Upper lobe of left lung (tissue), 4 donors: ENCODE data around the gene ALCAM.

Source experiments
- CTCF ChIP-seq, 6 experiments: fragments of 450-650 bp in 4 of 6; fragments of 200-600 bp in 2 of 6; sonication (generic) in 2 of 6; IDR thresholded peaks; one replicate each; pipeline ENCODE4 v1.5.1; 2016 to 2019; ENCODE audit warnings: antibody characterized with exemption in 6 of 6
- EP300 ChIP-seq, 4 donors: sonication (generic); formaldehyde crosslinking; IDR thresholded peaks; one replicate each; pipeline ENCODE4 v1.5.1; 2017; ENCODE audit warnings: antibody characterized with exemption in 4 of 4, control low read depth in 2 of 4
- POLR2A ChIP-seq, 4 donors: fragments of 450-650 bp; IDR thresholded peaks; one replicate each; pipeline ENCODE4 v1.5.1; 2016 to 2017; ENCODE audit warnings: antibody characterized with exemption in 4 of 4, mild to moderate bottlenecking in 2 of 4
- POLR2AphosphoS5 ChIP-seq, 2 donors: sonication (generic); formaldehyde crosslinking; IDR thresholded peaks; one replicate each; pipeline ENCODE4 v1.5.1; 2017; ENCODE audit warnings: antibody characterized with exemption in 2 of 2

- no peak for TF ChIP-seq POLR2A (IDR thresholded peaks at IDR 0.05)
- TF ChIP-seq CTCF (IDR thresholded peaks at IDR 0.05), result no peak
- TF ChIP-seq EP300 (IDR thresholded peaks at IDR 0.05), result no peak
- no peak for TF ChIP-seq POLR2AphosphoS5 (IDR thresholded peaks at IDR 0.05)
Observed at GRCh38 chr3:105513886-105514285, 147.2 kb downstream of the ALCAM start.
